ENCODE results near the gene VWA2. TPM values are rescaled to one million over a fixed set of nuclear protein-coding genes. Genes with fewer than 3 reads are reported as not detected.

VWA2 gene, protein sequence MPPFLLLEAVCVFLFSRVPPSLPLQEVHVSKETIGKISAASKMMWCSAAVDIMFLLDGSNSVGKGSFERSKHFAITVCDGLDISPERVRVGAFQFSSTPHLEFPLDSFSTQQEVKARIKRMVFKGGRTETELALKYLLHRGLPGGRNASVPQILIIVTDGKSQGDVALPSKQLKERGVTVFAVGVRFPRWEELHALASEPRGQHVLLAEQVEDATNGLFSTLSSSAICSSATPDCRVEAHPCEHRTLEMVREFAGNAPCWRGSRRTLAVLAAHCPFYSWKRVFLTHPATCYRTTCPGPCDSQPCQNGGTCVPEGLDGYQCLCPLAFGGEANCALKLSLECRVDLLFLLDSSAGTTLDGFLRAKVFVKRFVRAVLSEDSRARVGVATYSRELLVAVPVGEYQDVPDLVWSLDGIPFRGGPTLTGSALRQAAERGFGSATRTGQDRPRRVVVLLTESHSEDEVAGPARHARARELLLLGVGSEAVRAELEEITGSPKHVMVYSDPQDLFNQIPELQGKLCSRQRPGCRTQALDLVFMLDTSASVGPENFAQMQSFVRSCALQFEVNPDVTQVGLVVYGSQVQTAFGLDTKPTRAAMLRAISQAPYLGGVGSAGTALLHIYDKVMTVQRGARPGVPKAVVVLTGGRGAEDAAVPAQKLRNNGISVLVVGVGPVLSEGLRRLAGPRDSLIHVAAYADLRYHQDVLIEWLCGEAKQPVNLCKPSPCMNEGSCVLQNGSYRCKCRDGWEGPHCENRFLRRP
- total RNA-seq (2012; rRNA removed) (not detected in 2 replicates), polyA plus RNA-seq (2012; rRNA removed) (not detected in 2 replicates), Bru-seq, nascent RNA (percentile 7 among the genes with signal in this experiment), BruChase-seq, experiment 1, labeled RNA remaining after a 6-hour chase (percentile 6 among the genes with signal in this experiment), BruChase-seq, experiment 2, labeled RNA remaining after a 2-hour chase (percentile 4 among the genes with signal in this experiment)
- not detected in 2 replicates for polyA plus RNA-seq (2012; cell fraction: cytosol; rRNA removed)
- polyA plus RNA-seq (2012; cell fraction: nucleus; rRNA removed; ENCODE audit: low replicate concordance), result 0.02 TPM in 1 of 2 replicates, not detected in the other
- long read RNA-seq, result 0 reads

DNA sequence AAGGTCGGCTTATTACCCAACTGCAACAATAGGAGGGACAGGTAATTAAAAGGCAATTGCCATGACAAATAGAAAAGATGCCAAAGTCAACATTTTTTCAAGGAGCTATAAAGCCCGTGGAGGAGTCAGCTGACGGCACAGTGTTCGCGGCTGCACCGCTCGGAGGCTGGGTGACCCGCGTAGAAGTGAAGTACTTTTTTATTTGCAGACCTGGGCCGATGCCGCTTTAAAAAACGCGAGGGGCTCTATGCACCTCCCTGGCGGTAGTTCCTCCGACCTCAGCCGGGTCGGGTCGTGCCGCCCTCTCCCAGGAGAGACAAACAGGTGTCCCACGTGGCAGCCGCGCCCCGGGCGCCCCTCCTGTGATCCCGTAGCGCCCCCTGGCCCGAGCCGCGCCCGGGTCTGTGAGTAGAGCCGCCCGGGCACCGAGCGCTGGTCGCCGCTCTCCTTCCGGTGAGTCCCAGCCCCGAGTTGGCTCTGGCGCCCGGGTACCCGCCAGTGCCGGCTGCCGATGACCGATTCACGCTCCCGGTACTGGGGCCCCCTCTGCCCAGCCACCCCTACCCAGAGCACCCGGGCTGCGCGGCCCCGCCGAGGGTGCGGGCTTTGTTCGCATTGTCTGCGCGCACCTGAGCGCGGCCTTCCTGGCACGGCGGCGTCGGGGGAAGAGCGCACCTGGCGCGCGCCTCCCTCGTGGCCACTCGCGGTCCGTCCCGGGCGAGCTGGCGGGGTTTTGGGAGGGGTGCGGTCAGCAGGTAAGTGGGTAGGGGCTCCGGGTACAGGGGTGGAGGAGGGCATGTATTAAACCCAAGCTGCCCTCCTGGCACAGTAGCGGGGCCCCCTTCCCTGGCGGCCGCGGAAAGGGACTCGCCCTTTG, at the start of gene VWA2:
VWA2 (plus strand) TSS at position 138 of the 877 bp plus-strand sequence. CDS start 9,460 bp downstream, outside the sequence.
- Histone ChIP-seq H3K4me1 (ENCODE audit: control insufficient read depth, insufficient read depth, low read length) (no peaks in the 10 kb centered on the region), H3K4ac (ENCODE audit: low read depth, low read length) (no peak within 1 kb of the TSS), H3K36me3 (ENCODE audit: control insufficient read depth, insufficient read depth, low read length) (no peaks in the 10 kb centered on the region), H3K9me1 (ENCODE audit: insufficient read depth, low read length) (no peaks in the 10 kb centered on the region), H3K4me3 (ENCODE audit: insufficient read depth, low read depth, low read length) (no peak within 1 kb of the TSS), H3K27me3 (ENCODE audit: control insufficient read depth, insufficient read depth, low read length) (peaks cover 72% of the 10 kb centered on the region), H2AFZ (replicated peaks; ENCODE audit: low read length, poor library complexity) (peak within 1 kb of the TSS; percentile 49), H4K5ac (ENCODE audit: low read depth, low read length) (no peak within 1 kb of the TSS), H4K8ac (ENCODE audit: low read depth in 2 of 2, low read length in 2 of 2) (no peak within 1 kb of the TSS), H2AK5ac (ENCODE audit: low read depth, low read length) (no peak within 1 kb of the TSS), H2BK120ac (ENCODE audit: low read depth, low read length) (no peak within 1 kb of the TSS), H3K23ac (ENCODE audit: low read depth, low read length) (no peak within 1 kb of the TSS), H3K56ac (ENCODE audit: extremely low read depth, insufficient read depth, low read length) (no peak within 1 kb of the TSS), H2BK15ac (ENCODE audit: low read depth, low read length) (no peak within 1 kb of the TSS), H2AK9ac (replicated peaks; ENCODE audit: low read depth, low read length, poor library complexity) (no peak within 1 kb of the TSS), H3K18ac (ENCODE audit: low read depth, low read length) (no peak within 1 kb of the TSS), H3K14ac (replicated peaks; ENCODE audit: low read depth, low read length) (no peak within 1 kb of the TSS), H3K79me1 (ENCODE audit: low read depth in 1 of 2, low read length in 2 of 2) (no peaks in the 10 kb centered on the region), H3K9ac (ENCODE audit: low read depth, low read length) (no peak within 1 kb of the TSS), H2BK20ac (ENCODE audit: low read depth, low read length) (no peak within 1 kb of the TSS), H3K4me2 (ENCODE audit: low read depth, low read length) (no peak within 1 kb of the TSS), H4K20me1 (ENCODE audit: insufficient read depth, low read length) (no peaks in the 10 kb centered on the region), H4K91ac (ENCODE audit: insufficient read depth, low read depth, low read length) (no peak within 1 kb of the TSS), H2BK5ac (ENCODE audit: low read depth, low read length, poor library complexity, severe bottlenecking) (no peak within 1 kb of the TSS), H3K9me3 (ENCODE audit: control insufficient read depth, insufficient read depth, low read length) (peaks cover 2% of the 10 kb centered on the region; the same call in 1 of the 2 replicates), H3K27ac (ENCODE audit: insufficient read depth, low read length) (no peak within 1 kb of the TSS)
- ChIA-PET POLR2A (ENCODE audit: unreplicated experiment) (no interaction called here), CTCF (no interaction called here)
- intact Hi-C loops (cut with micrococcal nuclease), result no loop called here
- DNase-seq, result no peak
- no peak for ATAC-seq (ENCODE audit: low read depth)
- dilution Hi-C loops (cut with HindIII; ENCODE audit: low sequenced_read_pairs, unreplicated experiment), result no loop called here
- WGBS, 2 experiments (ENCODE audit: extremely low coverage in 2 of 2, insufficient read length in 1 of 2), result 6% methylated on average over 46 of the region's 79 CpGs; no CpG with 5 or more reads in 1 of the 2 experiments
- in situ Hi-C loops (cut with MboI; ENCODE audit: low sequenced_read_pairs), result no loop called here
- no TSS peak for BruUV-seq (replicated peaks)
- TF ChIP-seq CEBPB (IDR thresholded peaks at IDR 0.05; ENCODE audit: low read depth, low read length), result no peak
- no peak for TF ChIP-seq MAZ (IDR thresholded peaks at IDR 0.05; ENCODE audit: borderline replicate concordance, low read depth, low read length)
- TF ChIP-seq, protein P1, sequence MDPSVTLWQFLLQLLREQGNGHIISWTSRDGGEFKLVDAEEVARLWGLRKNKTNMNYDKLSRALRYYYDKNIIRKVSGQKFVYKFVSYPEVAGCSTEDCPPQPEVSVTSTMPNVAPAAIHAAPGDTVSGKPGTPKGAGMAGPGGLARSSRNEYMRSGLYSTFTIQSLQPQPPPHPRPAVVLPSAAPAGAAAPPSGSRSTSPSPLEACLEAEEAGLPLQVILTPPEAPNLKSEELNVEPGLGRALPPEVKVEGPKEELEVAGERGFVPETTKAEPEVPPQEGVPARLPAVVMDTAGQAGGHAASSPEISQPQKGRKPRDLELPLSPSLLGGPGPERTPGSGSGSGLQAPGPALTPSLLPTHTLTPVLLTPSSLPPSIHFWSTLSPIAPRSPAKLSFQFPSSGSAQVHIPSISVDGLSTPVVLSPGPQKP (IDR thresholded peaks at IDR 0.05; ENCODE audit: borderline replicate concordance, low read depth, low read length), result no peak
- TF ChIP-seq NFE2L2 (IDR thresholded peaks at IDR 0.05; ENCODE audit: low read depth, low read length), result no peak
- TF ChIP-seq MAFK (IDR thresholded peaks at IDR 0.05; ENCODE audit: low read depth, low read length), result no peak
- TF ChIP-seq BHLHE40 (IDR thresholded peaks at IDR 0.05; ENCODE audit: low read depth, low read length), result no peak
- no peak for TF ChIP-seq SMC3 (IDR thresholded peaks at IDR 0.05; ENCODE audit: low read depth, low read length)
- TF ChIP-seq RCOR1 (IDR thresholded peaks at IDR 0.05; ENCODE audit: insufficient replicate concordance, low read length), result no peak
- TF ChIP-seq, protein P2, sequence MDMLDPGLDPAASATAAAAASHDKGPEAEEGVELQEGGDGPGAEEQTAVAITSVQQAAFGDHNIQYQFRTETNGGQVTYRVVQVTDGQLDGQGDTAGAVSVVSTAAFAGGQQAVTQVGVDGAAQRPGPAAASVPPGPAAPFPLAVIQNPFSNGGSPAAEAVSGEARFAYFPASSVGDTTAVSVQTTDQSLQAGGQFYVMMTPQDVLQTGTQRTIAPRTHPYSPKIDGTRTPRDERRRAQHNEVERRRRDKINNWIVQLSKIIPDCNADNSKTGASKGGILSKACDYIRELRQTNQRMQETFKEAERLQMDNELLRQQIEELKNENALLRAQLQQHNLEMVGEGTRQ (IDR thresholded peaks at IDR 0.05; ENCODE audit: low read depth, low read length), result no peak
- TF ChIP-seq CHD1 (IDR thresholded peaks at IDR 0.05; ENCODE audit: low read depth, low read length), result no peak
- TF ChIP-seq FOS (IDR thresholded peaks at IDR 0.05; ENCODE audit: low read depth, low read length), result no peak
